ENCODE results near the gene KCNG2.

- TF ChIP-seq CTCF (IDR thresholded peaks at IDR 0.05) (no peak), POLR2A (IDR thresholded peaks at IDR 0.05) (no peak)
Measured at GRCh38 chr18:79795446-79795845, 2.3 kb upstream of the KCNG2 start.

Data from body of pancreas (tissue), 4 donors.